Measurements from ENCODE around the gene BORCS6. TPM values are rescaled to one million over a fixed set of nuclear protein-coding genes. Genes with fewer than 3 reads are reported as not detected.
A peak's percentile ranks its signal among the peaks of the same experiment; 100 is the strongest.

BORCS6 gene
- total RNA-seq, 2 donors from 2014 or later, result 5.4 to 7.2 TPM

DNA sequence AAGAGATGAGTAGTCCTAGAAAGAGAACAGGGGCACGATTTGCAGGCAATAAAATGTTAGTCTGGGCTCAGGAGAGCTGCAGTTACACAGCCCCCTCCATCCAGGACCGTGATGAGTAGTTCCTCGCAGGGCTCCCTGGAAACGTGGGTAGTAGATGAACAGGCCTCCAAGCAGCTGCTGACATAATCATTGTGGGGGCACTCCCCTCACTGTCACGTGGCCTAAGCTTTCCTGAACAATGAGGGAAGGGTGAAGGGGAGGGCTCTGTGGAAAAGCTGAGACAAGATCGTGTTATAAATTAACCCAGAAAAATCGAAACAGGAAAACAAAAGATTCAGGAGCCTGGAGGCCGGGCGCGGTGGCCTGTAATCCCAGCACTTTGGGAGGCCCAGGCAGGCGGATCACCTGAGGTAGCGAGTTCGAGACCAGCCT, 36.4 kb downstream of the BORCS6 start:
- Mint-ChIP-seq H3K27ac (peak overlapping the region in 1 of 2 donors; percentile 99), H3K36me3 (peaks cover 5 to 8% of the 10 kb centered on the region in 2 donors), H3K9me3 (no peaks in the 10 kb centered on the region)
- peak in 1 of 2 donors; percentile 23 for ATAC-seq
- peak in 1 of 2 donors; percentile 77 for DNase-seq (ENCODE audit: low spot score in 2 of 2)

DNA sequence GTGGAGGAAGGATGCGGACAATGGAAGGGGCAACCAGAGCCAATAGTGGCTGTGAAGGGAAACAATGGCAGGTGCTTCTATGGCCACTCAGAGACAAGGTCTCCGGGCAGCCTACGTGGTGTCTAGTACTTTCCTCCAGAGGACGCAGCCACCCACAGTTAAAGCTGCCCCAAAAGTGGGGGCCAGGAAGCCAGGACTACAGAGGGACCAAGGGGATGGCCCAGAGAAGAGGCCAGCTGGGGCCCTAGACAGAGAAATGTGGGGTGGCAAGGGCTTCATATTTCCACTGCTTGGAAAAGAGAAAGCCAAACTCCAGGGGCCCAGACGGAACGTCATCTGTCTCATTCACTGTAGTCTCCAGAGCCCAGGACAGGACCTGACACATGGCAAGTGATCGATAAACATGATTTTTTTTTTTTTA, 36.9 kb downstream of the BORCS6 start:
- peak overlapping the region in 1 of 2 donors; percentile 99 for H3K27ac Mint-ChIP-seq
- no peaks in the 10 kb centered on the region for H3K9me3 Mint-ChIP-seq
- ATAC-seq (no peak), DNase-seq (ENCODE audit: low spot score in 2 of 2) (no peak)
- peaks cover 5 to 8% of the 10 kb centered on the region in 2 donors for H3K36me3 Mint-ChIP-seq

DNA sequence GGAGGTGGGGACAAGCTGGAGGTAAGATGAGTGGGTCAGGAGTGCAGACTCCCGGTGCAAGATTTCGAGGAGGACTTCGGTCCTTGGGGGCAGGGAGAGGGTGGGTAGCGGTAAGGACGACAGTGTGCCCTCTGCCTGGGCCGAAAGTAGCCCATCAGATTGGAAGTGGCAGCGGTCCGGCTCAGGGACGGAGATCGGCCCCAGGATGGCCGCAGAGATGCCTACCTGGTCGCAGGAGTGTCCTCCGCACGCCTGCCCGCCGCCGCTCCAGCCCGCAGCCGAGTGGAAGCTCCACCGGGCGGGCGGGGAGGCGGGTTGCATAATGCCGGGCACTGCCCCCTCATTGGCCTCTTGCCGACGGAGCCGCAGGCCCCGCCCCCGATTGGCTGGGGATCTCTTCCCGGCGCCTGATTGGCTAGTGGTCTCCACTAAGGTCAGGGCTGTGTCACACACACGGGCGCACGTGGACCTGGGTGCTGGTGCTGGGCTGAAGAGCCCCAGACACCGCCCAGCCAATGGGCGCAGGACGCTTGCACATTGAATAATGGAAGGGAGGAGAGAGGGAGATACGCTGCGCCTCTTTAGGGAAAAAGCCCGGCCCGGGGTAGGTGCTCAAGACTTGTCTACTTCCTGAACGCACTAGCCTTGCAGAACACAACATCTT, 37.7 kb downstream of the BORCS6 start, which contains the start of gene PER1:
Gene PER1 (minus strand): TSS at position 293 of the 664 bp plus-strand sequence. CDS start 1,698 bp downstream, outside the sequence.
- Mint-ChIP-seq H3K27ac (peak within 1 kb of the TSS in 1 of 2 donors; percentile 99), H3K36me3 (peaks cover 5 to 8% of the 10 kb centered on the region in 2 donors), H3K9me3 (no peaks in the 10 kb centered on the region)
- ATAC-seq, result peak; percentile 43 to 46
- DNase-seq (ENCODE audit: low spot score in 2 of 2), result peak; percentile 92 to 96

DNA sequence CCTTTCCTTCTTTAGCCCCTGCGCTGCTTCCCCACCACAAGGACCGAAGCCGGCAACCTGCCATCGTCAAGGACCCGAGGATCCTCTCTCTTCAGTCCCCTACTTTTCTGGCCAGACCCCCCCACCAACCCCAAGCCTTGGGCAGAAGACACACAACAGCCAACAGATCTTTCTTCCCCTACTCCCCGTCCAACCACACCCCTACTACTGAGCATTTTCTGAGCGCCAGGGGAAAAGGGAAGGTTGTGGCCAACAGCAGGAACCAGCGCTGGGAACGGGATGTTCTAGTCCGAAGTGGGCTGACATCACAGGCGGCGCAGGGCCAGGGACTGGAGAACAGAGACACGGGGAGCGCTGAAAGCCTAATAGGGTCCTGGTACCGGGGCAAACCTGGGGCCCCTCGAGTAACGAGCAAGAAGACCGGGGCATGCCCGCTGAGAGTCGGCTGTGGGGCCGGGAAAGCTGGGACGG, 38.3 kb downstream of the BORCS6 start:
- DNase-seq (ENCODE audit: low spot score in 2 of 2) (no peak), ATAC-seq (no peak)
- peak overlapping the region in 1 of 2 donors; percentile 73 for H3K27ac Mint-ChIP-seq
- no peaks in the 10 kb centered on the region for H3K9me3 Mint-ChIP-seq
- peaks cover 9 to 12% of the 10 kb centered on the region in 2 donors for H3K36me3 Mint-ChIP-seq

GRCh38 chr17:8151120-8151640, 38.8 kb downstream of the BORCS6 start:
- H3K27ac Mint-ChIP-seq, result peak overlapping the region in 1 of 2 donors; percentile 73
- ATAC-seq, result peak; percentile 26 to 51

GRCh38 chr17:8150194-8151119, 39.5 kb downstream of the BORCS6 start:
- DNase-seq (ENCODE audit: low spot score in 2 of 2) (peak in 1 of 2 donors; percentile 58), ATAC-seq (no peak)
- Mint-ChIP-seq H3K27ac (peak overlapping the region in 1 of 2 donors; percentile 29), H3K9me3 (no peaks in the 10 kb centered on the region), H3K36me3 (peaks cover 11 to 22% of the 10 kb centered on the region in 2 donors)

More at GRCh38 chr17:8151120-8151640, 38.8 kb downstream of the BORCS6 start:
- Mint-ChIP-seq H3K9me3 (no peaks in the 10 kb centered on the region), H3K36me3 (peaks cover 11 to 17% of the 10 kb centered on the region in 2 donors)
- DNase-seq (ENCODE audit: low spot score in 2 of 2), result peak; percentile 81 to 87

- Mint-ChIP-seq H3K9me3 (no peaks in the 10 kb centered on the region), H3K36me3 (peaks cover 11 to 22% of the 10 kb centered on the region in 2 donors)
Observed at GRCh38 chr17:8149419-8150193, 40.4 kb downstream of the BORCS6 start.

GRCh38 chr17:8148560-8148959, 41.4 kb downstream of the BORCS6 start:
- Mint-ChIP-seq H3K36me3 (peaks cover 11 to 21% of the 10 kb centered on the region in 2 donors), H3K27ac (peak overlapping the region in 1 of 2 donors; percentile 40)
- DNase-seq (ENCODE audit: low spot score in 2 of 2), result no peak

More at GRCh38 chr17:8149419-8150193, 40.4 kb downstream of the BORCS6 start:
- no peak for ATAC-seq
- H3K27ac Mint-ChIP-seq, result peak overlapping the region; percentile 50 to 55
- no peak for DNase-seq (ENCODE audit: low spot score in 2 of 2)

GRCh38 chr17:8147805-8148404, 42.1 kb downstream of the BORCS6 start:
- DNase-seq (ENCODE audit: low spot score in 2 of 2) (no peak), ATAC-seq (no peak)
- Mint-ChIP-seq H3K27ac (peak overlapping the region in 1 of 2 donors; percentile 56), H3K36me3 (peaks cover 11 to 14% of the 10 kb centered on the region in 2 donors), H3K9me3 (no peaks in the 10 kb centered on the region)

More at GRCh38 chr17:8148560-8148959, 41.4 kb downstream of the BORCS6 start:
- ATAC-seq, result no peak
- no peaks in the 10 kb centered on the region for H3K9me3 Mint-ChIP-seq

DNA sequence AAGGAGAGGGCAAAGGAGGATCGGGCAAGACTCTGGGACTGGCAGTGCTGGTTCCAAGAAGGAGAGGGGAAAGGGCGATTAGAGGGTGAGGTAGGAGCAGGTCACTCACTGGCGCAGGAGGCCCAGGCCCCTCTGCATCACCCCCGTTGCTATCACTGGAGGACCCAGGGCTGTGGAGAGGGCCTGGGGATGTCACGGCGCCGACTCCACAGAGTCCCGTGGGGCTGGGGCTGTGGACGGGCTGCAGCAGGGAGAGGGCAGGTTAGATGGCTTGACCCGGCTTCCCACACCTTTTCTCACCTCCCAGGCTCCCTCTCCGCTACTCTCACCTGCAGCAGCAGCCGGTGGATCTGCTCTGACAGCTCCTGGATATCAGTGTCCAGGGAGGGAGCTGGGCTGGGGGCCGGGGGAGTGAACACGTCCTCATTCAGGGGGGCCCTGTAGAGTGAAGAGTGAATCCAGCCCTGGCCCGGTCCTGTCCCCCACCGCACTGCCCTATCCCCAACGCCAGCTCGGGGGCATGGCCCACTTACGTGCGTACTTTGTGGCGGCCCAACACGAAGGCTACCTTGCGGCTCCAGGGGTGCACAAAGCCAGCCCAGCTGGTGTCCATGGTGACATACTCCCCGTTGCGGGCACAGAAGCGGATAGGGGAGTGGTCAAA, 42.7 kb downstream of the BORCS6 start:
- Mint-ChIP-seq H3K9me3 (no peaks in the 10 kb centered on the region), H3K36me3 (peaks cover 11 to 13% of the 10 kb centered on the region in 2 donors), H3K27ac (peak overlapping the region in 1 of 2 donors; percentile 56)
- no peak for DNase-seq (ENCODE audit: low spot score in 2 of 2)
- ATAC-seq, result no peak

- ATAC-seq (no peak), DNase-seq (ENCODE audit: low spot score in 2 of 2) (no peak)
- H3K9me3 Mint-ChIP-seq, result no peaks in the 10 kb centered on the region
- H3K27ac Mint-ChIP-seq, result peak overlapping the region; percentile 56 to 65
- peaks cover 13 to 15% of the 10 kb centered on the region in 2 donors for H3K36me3 Mint-ChIP-seq
Observed at GRCh38 chr17:8146381-8147140, 43.4 kb downstream of the BORCS6 start.

- DNase-seq (ENCODE audit: low spot score in 2 of 2) (no peak), ATAC-seq (no peak)
- H3K27ac Mint-ChIP-seq, result peak overlapping the region in 1 of 2 donors; percentile 56
- peaks cover 13 to 19% of the 10 kb centered on the region in 2 donors for H3K36me3 Mint-ChIP-seq
- H3K9me3 Mint-ChIP-seq, result no peaks in the 10 kb centered on the region
Observed at GRCh38 chr17:8145811-8146210, 44.2 kb downstream of the BORCS6 start.

GRCh38 chr17:8144401-8145231, 45.4 kb downstream of the BORCS6 start:
- no peak for ATAC-seq
- H3K36me3 Mint-ChIP-seq, result peaks cover 13 to 18% of the 10 kb centered on the region in 2 donors
- no peak for DNase-seq (ENCODE audit: low spot score in 2 of 2)
- peak overlapping the region in 1 of 2 donors; percentile 79 for H3K27ac Mint-ChIP-seq
- H3K9me3 Mint-ChIP-seq, result no peaks in the 10 kb centered on the region
